HG02943 (cell line): ENCODE data around the gene TPRG1L.

Experiments used
- ATAC-seq: cut with Tn5 transposase; IDR thresholded peaks from one replicate; pipeline ENCODE4 v1.9.1; 2021; ENCODE audit warnings: mild to moderate bottlenecking, low read depth, moderate library complexity; ENCODE audit not compliant: unreplicated experiment

The TPRG1L gene

DNA sequence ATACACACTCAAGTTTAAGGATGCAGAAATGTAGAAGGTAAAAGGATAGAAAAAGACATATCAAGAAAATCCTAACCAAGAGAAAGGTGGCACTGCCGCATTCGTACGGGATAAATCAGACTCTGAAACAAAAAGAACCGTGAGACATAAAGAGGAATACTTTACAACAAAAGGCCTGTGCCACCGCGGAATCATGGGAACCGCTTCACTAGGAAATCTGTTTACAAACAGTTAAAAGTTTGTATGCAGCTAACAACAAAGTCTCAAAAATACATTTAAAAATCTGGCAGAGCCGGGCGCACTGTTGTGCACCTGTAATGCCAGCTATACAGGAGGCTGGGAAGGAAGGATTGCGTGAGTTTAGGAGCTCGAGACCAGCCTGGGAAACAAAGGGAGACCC lies 17.0 kb downstream of the TPRG1L start:
- ATAC-seq = no peak

DNA sequence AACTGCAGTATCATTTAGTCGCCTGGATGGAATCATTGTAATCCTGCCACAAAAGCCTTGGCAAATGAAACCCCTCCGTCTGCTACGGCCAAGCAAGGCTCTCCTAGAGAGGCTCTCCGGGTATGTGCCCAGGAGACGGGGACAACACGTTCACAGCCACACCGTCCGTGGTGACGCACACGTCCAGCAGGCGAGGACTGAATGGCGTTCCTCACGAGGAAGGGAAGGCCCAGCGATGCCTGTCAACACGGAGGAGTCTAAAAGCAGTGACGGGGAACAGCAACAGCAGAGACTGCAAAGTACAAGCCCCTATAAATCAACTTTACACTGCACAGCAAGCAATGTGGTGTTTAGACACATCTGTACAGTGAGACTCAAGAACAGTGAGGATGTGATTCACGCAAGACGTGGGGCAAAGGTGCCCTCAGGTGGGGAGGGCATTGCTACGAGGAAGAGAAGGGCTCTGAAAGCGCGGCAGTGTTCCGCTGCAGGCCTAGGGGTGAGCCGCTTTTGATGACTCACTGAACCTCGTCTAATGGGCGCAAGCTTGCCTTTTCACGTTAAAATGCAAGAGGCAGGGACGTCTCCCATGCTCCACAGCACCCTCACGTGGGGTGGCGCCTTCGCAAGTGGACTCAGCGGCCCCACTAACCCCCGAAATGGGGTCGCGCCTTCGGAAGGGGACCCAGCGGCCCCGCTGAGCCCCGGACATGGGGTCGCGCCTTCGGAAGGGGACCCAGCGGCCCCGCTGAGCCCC lies 18.3 kb downstream of the TPRG1L start:
- ATAC-seq = no peak

DNA sequence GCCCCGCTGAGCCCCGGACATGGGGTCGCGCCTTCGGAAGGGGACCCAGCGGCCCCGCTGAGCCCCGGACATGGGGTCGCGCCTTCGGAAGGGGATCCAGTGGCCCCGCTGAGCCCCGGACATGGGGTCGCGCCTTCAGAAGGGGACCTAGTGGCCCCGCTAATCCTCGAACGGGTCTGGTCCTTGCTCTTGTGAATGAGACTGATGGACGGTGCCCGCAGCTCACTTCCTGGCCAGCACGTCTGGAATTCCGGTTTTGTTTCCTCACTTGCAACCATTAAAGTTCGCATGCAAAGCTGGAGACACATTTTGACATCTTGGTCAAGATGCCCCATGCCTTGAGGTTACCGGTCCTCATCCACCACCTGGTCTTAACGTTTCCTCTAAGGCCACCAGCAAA lies 19.5 kb downstream of the TPRG1L start:
- ATAC-seq = no peak

DNA sequence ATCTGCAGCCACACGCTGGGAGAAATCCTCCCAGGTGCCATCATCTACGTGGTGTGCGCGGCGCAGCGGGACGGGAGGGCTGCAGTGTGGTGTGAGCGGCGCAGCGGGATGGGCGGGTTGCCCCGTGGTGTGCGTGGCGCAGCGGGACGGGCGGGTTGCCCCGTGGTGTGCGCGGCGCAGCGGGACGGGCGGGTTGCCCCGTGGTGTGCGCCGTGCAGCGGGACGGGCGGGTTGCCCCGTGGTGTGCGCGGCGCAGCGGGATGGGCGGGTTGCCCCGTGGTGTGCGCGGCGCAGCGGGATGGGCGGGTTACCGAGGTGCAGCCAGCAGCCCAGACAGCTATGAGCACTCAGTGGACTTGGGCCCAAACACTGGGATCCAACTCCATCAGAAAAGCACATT lies 20.4 kb downstream of the TPRG1L start:
- ATAC-seq = no peak

DNA sequence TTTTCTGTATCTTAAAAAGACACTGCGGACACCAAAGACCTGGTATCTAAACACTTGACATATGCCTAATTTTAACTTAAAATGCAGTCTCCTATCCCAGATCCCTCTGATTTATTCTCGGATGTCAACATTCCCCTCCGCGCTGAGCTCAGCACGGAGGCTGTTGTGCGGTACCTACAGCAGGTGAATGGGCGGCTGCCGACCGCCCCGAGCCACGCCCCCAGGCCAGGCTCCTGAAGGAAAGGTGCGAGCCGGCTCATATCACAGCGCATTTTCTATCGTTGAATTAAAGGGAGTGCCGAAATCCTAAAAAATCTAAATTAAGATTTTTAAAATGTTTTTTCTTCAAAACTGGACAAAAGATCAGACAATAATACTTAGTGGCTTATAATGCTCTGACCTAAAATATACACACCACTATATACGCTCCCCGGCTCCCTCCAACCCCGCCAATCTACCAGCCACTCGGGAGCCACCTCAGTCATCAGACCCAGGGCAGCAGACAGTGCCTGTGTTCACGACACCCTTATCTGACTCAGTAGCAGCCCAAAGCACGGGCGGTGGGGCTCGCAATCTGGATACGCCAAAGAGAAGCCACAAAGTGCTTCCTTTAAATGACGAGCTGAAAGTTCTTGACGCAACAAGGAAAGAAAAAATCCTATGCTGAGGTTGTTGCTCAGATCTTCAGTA lies 21.0 kb downstream of the TPRG1L start:
- no peak for ATAC-seq

DNA sequence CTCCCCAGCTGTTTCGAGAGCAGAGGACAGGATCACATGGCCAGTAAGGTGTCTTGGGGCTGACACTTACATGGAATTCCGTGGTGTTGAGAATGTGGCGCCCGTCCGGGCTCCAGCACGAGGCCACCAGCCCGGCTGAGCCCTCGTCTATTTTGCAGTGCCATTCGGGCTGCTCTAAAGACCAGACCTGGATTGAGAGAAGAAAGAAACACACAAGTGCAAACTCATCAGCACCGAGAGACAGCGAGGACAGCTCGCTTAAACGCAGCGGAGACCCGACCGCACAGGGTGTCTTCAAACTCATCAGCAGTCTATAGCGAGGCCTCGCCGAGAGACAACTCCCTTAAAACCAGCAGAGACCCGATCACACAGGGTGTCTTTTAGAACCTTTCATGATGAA lies 21.8 kb downstream of the TPRG1L start:
- no peak for ATAC-seq

DNA sequence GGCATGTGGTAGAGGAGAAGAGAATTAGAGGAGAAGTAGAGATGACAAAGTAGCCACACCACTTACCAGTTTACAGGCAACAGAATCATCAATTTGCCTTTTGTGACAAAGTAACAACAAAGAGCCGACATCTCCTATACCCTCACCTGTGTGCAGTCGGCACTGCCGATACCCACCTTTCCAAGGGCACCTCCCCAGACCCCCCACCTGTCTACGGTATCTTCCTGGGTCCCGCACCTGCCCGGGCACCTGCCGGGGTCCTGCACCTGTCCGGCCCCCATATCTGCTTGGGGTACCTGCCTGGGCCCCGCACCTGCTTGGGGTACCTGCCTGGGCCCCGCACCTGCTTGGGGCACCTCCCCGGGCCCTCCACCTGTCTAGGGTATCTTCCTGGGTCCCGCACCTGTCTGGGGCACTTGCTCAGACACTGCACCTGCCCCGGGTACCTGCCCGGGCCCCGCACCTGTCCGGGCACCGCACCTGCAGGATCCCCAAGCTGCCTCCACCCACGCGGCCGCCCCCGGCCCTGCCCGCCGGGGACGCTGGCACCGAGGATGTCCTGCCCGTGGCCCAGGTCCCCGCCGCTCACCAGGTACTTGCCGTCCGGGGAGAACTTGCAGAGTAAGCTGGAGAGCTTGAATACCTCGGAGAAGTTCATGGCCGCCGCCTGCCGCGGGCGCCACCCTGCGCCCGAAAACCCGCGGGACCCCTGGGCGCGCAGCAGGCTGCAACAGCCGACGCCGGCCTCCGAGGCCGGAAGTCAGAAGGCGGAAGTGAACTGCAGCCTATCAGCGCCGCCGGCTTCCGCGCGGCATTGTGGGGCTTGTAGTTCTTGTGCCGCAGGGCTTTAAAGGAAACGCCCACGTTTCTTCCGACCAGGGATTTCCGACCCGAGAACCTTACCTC lies 24.8 kb downstream of the TPRG1L start, which contains the start of gene WRAP73:
TSS of gene WRAP73 (minus strand) at position 762 of the 906 bp plus-strand sequence. CDS start at position 658, 104 bp downstream.
- ATAC-seq = peak; percentile 63

DNA sequence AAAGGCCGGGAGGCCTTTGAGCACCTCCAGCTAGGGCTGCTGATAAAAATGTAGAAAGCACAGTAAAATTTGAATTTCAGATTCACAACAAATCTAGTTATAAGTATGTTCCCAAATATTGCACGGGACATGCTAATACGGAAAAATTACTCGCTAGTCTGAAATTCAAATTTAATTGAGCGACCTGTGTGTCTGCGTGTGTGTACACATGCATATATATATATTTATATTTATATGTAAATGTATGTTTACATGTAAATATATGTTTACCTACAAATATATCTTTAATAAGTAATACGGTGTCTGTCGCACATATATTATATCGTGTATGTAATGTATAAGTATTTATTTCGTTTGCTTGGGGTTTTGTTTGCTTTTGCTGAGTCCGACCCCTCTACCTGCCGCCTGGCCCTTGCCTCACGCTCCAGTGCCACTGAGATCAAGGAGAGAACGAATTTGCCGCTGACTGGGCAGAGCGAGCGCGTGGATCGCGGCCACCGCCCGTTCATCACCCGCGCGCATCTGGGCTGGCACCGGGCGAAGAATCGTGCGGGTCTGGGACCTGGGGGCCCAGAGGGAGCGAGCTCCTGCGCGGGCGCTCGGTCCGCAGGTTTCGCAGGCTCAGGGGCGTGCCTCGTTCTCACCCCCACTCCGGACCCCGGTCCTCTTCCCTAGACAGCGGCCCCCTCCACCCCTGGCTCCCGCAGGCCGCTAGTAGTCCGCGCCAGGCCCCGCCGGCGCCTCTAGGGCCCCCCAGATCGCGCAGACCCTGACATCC lies 25.6 kb downstream of the TPRG1L start:
- no peak for ATAC-seq

DNA sequence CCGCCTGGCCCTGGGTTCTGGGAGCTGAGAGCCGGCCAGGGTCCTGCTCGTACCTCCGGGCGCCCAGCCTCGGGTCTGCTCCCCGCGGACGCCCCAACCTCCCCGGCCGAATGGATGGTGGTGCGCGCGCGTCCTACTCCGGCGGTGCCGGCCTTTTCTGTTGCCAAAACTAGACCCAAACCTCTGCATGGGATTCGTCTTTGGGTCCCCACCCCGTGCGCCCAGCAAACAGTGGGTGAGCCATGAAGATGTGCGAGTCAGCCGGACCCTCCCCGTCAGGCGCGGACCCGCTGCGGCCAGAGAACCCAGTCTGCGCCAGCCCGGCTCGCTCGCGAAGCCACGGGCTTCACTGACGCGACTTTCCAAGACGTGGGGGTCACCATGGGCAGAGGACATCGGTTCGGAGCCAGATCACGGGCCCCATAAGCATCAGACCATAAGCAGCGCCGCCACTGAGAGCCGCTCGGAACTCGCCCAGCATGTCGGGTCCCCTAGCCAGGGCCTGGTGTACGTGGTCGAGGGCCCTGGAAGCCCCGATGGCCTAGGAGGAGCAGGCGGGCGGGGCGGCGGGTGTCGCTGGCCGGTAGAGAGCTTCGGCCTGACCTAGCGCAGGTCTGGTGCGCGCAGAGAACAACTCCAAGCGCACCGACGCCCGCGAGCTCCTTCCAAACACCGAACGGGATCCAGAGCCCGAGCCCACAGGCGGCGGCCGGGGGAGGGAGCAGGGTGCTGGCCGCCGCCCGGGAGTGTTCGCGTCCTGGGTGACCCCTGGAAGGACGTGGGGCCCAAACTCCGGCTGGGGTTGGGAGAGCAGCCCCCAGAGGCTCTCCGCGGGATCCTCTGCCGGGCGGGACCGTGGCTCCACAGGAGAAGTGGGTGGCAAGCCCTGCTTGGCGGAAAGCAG lies 26.5 kb downstream of the TPRG1L start:
- no peak for ATAC-seq

DNA sequence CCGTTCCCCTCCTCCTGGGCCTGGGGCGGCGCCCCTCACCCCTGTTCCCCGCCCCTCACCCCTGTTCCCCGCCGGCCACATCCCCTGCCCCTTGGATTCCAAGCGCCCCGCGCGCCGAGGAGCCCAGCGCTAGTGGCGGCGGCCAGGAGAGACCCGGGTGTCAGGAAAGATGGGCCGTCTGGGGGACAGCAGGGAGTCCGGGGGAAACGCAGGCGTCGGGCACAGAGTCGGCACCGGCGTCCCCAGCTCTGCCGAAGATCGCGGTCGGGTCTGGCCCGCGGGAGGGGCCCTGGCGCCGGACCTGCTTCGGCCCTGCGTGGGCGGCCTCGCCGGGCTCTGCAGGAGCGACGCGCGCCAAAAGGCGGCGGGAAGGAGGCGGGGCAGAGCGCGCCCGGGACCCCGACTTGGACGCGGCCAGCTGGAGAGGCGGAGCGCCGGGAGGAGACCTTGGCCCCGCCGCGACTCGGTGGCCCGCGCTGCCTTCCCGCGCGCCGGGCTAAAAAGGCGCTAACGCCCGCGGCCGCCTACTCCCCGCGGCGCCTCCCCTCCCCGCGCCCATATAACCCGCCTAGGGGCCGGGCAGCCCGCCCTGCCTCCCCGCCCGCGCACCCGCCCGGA lies 27.2 kb downstream of the TPRG1L start, which contains the start of gene TP73:
TSS of gene TP73 (plus strand) at position 587 of the 618 bp plus-strand sequence. CDS start 29,850 bp downstream, outside the sequence.
- no peak for ATAC-seq

DNA sequence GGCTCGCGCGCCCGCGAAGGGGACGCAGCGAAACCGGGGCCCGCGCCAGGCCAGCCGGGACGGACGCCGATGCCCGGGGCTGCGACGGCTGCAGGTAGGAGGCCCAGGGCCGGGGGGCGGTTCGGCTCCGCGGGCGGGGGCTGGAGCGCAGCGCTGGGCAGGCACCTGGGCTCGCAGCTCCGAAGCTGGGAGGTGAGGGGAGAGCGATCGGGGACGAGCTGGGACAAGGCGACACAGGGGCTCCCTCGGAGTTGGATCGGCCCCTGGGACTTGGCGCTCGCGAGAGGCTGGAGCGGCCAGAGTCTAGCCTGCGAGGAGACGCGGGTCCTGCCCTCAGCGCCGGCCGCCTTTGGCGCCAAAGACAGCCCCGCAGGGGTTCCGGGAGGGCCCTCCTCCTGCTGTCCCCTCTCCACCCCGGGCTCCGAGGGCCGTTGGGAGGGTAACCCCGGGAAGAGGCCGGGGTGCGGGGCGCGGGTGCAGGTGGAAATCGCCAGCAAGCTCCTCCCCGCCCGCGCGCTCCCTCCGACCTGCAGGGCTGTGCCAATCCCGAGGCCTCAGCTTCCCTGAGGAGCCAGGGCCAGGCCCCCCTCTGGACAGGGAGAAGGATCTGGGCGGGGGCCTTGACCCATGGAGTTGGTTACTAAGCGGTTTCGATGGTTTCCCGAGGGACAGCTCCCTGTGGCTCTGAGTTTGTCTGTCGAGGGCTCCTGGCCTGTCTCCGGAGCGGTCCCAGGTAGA lies 27.9 kb downstream of the TPRG1L start:
- no peak for ATAC-seq

DNA sequence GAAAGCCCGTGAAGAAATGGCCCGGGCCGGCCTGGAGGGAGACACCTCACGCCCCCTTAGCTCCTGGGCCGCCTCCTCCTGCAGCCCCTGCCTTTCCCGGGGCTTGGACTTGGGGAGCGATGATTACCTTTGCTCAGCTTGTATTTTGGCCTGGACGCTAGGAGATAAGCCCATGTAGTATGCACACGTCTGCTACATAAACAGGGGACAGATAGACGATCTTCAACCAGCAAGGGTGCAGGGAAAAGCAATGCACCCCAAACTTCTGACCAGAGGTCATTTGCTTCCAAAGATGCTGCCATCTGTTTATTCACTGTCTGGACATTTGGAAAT lies 28.4 kb downstream of the TPRG1L start:
- no peak for ATAC-seq

DNA sequence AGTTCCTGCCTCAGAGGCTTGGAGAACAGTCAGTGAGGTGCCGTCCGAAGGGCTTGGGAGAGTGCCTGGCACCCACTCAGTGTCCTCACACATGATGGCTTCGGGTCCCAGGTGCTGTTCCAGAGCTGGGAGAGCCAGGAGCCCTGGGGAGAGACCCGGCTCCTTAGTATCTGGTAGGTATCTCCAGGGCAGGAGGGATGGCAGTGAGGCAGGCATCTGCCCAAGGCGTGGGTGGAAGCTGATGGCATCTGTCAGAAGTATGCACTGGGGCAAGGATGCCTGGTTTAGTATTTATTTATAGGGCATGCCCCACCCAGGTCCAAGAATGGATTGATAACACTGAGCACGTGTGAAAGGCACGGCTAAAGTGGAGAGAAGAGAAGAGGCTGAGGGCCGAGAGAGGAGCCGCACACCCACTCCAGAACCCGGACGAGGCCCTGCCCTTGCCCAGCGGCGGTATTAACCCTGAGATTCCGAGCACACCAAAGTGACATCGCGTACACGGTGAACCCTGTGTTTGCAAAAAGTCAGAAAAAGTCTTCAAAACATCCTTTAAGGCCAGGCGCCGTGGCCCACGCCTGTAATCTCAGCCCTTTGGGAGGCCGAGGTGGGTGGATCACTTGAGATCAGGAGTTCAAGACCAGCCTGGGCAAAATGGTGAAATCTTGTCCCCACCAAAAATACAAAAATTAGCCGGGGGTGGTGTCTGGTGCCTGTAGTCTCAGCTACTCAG lies 29.9 kb downstream of the TPRG1L start:
- ATAC-seq = no peak

DNA sequence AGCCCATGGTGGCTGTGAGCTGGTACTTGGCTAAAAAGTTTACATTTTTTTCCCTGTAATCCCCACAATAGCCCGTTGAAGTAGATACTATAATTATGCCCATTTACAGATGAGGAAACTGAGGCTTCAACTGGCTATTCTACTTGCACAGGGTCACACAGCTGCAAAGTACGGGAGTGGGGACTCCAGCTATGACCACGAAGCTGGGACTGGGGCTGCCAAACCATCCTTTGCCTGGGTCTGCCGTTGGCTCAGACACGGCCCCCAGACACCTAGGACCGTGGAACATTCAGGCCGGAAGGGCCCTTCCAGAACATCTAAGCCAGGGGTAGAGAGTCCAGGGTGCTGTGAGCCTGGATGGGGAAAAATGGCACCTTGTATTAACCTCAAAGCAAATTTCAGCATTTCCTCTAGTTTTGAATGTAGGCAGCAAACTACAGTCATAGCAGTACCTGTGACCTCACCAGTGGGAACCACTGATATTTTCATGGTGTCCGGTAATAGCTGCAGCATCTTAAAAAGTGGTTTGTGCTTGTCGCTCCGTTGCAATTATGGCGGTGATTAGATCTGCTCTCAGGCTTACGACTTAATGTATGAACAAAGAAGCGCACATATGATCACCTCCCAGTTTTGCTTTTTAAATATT lies 31.8 kb downstream of the TPRG1L start:
- no peak for ATAC-seq

DNA sequence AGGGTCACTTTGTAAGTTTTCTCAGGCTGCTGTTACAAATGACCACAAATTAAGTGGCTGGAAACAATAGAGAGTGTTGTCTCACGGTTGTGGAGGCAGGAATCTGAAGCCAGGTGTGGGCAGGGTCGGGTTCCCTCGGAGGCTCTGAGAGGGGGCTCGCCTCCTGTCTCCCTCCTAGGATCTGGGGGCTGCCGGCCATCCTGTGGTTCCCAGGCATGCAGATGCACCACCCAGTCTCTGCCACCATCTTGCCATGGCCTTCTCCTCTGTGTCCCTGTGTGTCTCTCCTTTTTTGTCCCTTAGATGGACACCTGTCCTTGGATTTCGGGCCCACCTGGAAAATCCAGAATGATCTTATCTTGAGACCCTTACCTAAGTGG lies 32.3 kb downstream of the TPRG1L start:
- no peak for ATAC-seq

DNA sequence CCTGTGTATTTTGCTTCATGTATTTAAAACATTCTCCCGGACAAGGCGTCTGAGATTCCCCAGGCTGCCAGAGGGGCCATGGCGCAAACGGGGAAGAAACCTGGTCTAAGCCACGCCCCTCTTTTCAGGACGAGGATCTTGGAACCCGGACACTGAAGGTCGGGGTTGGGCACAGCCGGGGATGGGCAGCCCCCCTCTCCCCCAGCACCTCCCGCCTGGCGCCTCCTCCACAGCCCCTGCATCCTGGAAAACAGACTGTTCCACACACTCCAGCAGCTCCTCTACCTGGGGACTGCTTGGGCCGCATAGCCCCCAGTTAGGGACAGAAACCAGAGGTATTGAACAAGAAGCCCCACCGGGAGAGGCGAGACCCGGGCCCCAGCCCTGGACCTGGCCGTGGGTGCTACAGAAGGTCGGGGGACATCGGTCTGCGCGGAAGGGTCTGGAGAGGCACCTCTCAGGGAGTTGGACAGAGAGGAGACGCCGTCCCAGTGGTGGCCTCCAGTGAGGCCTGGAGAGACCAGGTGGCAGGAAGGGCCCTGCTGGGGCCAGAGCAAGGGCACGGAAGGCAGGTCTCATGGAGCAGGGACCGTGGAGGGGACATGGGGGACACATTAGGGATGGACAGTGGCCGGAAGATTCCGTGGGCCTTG lies 32.9 kb downstream of the TPRG1L start:
- no peak for ATAC-seq

DNA sequence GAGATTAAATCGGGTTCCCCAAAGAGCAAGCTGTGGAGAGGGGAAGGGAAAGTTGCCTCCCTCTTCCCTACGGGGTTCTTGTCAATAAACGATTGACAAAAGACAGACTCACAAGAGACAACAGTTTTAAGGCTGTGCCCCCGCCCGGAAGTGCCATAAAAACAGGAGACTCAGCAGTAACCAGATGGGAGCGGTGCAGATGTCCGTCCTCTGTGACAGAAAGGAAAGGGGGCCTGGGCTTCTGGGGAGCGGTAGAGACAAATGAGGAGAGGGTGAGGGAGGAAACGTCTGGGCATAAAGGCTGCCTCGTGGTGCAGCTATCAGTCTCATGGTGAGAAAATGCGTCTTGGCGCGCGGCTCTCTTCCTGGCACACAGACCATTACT lies 33.4 kb downstream of the TPRG1L start:
- no peak for ATAC-seq
